AG09319 (cell line): ENCODE data around the gene TMEM169.
A peak's percentile ranks its signal among the peaks of the same experiment; 100 is the strongest.

Experiments
- DNase-seq: peaks from one replicate; pipeline ENCODE4 v3.0.0-alpha.2; 2010; ENCODE audit warnings: low read depth; ENCODE audit errors: extremely low read depth
- CTCF ChIP-seq: IDR thresholded peaks from 2 replicates; pipeline ENCODE4 v1.5.1; 2011; ENCODE audit warnings: low read depth, mild to moderate bottlenecking, inconsistent platforms, low read length, moderate library complexity

The TMEM169 gene

GRCh38 chr2:216112926-216113325, 31.2 kb downstream of the TMEM169 start:
- DNase-seq = no peak
- no peak for TF ChIP-seq CTCF

GRCh38 chr2:216113572-216113971, 31.9 kb downstream of the TMEM169 start:
- DNase-seq = no peak
- no peak for TF ChIP-seq CTCF

GRCh38 chr2:216114382-216114713, 32.6 kb downstream of the TMEM169 start:
- DNase-seq = no peak
- no peak for TF ChIP-seq CTCF

- DNase-seq = peak; percentile 99
- TF ChIP-seq CTCF = peak; percentile 82
These were observed 33.2 kb downstream of the TMEM169 start for GRCh38 chr2:216114714-216115531.

GRCh38 chr2:216116418-216116817, 34.7 kb downstream of the TMEM169 start:
- no peak for DNase-seq
- no peak for TF ChIP-seq CTCF

- DNase-seq = no peak
- TF ChIP-seq CTCF = no peak
These were observed 36.0 kb downstream of the TMEM169 start for GRCh38 chr2:216117561-216118340.

GRCh38 chr2:216118474-216118873, 36.8 kb downstream of the TMEM169 start:
- TF ChIP-seq CTCF = no peak
- no peak for DNase-seq
